HUES48 (cell line): ENCODE results near the gene PSMD1.
"Not testable (repeated sequence)": the region's sequence is repeated elsewhere in the genome, so short reads cannot be mapped to it uniquely, and the experiment has no call there.

Experiments
- H3K27ac ChIP-seq: one replicate; pipeline ENCODE4 v1.7.0; 2013; ENCODE audit warnings: low read depth, low read length, inconsistent platforms
- H3K27me3 ChIP-seq: 2 replicates; pipeline ENCODE4 v1.6.1; 2013; ENCODE audit warnings: mild to moderate bottlenecking, low read length; ENCODE audit not compliant: control insufficient read depth, insufficient read depth
- H3K36me3 ChIP-seq: 2 replicates; pipeline ENCODE4 v1.6.1; 2013; ENCODE audit warnings: low read length; ENCODE audit not compliant: control insufficient read depth, insufficient read depth
- H3K4me1 ChIP-seq: 2 replicates; pipeline ENCODE4 v1.6.1; 2013; ENCODE audit warnings: mild to moderate bottlenecking, low read length; ENCODE audit not compliant: control insufficient read depth, insufficient read depth
- H3K4me3 ChIP-seq: 2 replicates; pipeline ENCODE4 v1.5.1; 2013; ENCODE audit warnings: mild to moderate bottlenecking, low read depth, low read length
- H3K9ac ChIP-seq: 2 replicates; pipeline ENCODE4 v1.6.1; 2013; ENCODE audit warnings: mild to moderate bottlenecking, low read depth, low read length, moderate library complexity
- H3K9me3 ChIP-seq: 2 replicates; pipeline ENCODE4 v1.6.1; 2013; ENCODE audit warnings: low read length; ENCODE audit not compliant: control insufficient read depth, insufficient read depth

The PSMD1 gene

DNA sequence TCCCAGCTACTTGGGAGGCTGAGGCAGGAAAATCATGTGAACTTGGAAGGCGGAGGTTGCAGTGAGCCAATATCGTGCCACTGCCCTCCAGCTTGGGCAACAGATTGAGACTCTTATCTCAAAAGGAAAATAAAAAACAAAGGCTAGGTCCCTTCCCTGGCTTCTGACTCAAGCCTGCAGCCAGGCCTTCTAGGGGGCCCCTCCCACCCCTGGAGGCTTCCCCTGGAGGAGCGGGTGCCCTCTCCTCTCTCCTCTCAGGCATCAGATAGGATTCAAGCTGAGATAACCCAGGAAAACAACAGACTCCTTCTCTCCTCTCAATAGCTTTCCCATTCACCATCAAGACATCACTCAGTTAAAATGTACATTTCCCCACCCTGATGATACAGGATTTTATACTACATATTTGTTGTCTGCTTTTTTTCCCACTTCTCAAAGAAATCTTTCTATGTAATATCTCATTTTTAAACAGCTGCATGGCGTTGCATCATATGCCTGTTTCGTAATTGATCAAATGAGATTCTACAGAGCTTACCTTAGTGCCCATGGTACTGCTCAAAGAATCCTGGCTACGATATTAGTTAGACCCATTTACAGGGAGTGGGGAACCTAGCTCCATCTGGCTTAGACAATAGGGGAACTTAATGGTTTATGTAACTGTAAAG, 40.0 kb upstream of the PSMD1 start:
- Histone ChIP-seq H3K4me3 (no peak overlapping the region), H3K9ac (no peak overlapping the region), H3K27me3 (peaks cover 4% of the 10 kb centered on the region), H3K36me3 (no peaks in the 10 kb centered on the region), H3K27ac (no peak overlapping the region), H3K4me1 (peaks cover 14% of the 10 kb centered on the region; the same call in 1 of the 2 replicates), H3K9me3 (no peaks in the 10 kb centered on the region)

DNA sequence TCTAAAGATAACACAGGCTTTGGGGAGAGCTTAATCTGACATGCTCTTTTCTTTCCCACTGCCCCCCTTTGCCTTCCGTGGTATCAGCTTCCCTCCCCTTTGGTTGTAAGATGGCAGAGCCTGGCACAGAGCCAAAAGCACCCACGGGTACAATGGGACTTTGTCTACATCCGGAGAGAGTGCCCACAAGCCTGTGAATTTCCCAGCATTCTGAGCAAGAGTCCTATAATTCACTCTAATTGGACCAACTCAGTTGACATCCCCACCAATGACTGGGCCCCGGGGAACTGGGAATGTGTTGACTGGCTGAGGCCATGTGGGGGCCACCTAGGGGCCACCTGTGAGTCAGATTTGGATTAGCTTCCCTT, 39.5 kb upstream of the PSMD1 start:
- no peaks in the 10 kb centered on the region for H3K9me3 ChIP-seq
- no peaks in the 10 kb centered on the region for H3K36me3 ChIP-seq
- no peak overlapping the region for H3K27ac ChIP-seq
- peaks cover 14% of the 10 kb centered on the region; the same call in 1 of the 2 replicates for H3K4me1 ChIP-seq
- H3K9ac ChIP-seq: no peak overlapping the region
- peaks cover 4% of the 10 kb centered on the region for H3K27me3 ChIP-seq
- H3K4me3 ChIP-seq: no peak overlapping the region

DNA sequence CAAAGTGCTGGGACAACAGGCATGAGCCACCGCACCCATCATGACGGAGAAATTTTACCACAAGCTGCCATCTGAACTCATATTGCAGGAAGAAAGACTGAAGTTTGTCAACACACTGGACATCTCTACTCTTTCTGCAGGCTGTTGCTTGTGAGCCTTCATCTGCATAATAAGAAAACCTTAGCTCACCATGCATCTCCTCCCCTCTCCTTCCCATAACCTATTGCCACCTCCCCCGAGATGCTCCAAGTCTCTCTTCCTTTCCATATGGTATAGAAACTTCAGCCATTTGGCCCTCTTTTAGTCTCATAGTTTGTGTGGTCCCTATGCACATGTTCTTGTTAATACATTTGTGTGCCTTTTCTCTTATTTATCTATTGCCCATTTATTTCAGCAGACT, 38.5 kb upstream of the PSMD1 start:
- H3K36me3 ChIP-seq: no peaks in the 10 kb centered on the region
- H3K9me3 ChIP-seq: no peaks in the 10 kb centered on the region
- H3K27ac ChIP-seq: no peak overlapping the region
- peaks cover 4% of the 10 kb centered on the region for H3K27me3 ChIP-seq
- H3K4me1 ChIP-seq: peaks cover 14% of the 10 kb centered on the region; the same call in 1 of the 2 replicates
- no peak overlapping the region for H3K4me3 ChIP-seq
- no peak overlapping the region for H3K9ac ChIP-seq

DNA sequence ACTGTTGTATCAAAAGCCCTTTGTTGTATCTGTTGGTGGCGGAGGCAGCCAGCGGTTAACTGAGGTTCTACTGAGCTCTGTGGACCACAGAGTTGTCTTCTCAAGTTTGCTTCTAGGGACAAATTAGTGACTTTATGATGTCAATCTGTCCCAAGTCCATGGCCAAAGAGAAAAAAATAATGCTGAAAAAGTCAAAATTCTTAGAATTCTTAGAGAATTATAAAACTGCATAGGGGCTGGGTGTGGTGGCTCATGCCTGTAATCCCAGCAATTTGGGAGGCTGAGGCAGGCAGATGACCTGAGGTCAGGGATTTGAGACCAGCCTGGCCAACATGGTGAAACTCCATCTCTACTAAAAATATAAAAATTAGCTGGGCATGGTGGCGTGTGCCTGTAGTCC, 31.6 kb upstream of the PSMD1 start:
- H3K4me1 ChIP-seq, H3K4me3 ChIP-seq, H3K9me3 ChIP-seq, H3K36me3 ChIP-seq, H3K27me3 ChIP-seq, H3K9ac ChIP-seq, H3K27ac ChIP-seq: not testable (repeated sequence)

DNA sequence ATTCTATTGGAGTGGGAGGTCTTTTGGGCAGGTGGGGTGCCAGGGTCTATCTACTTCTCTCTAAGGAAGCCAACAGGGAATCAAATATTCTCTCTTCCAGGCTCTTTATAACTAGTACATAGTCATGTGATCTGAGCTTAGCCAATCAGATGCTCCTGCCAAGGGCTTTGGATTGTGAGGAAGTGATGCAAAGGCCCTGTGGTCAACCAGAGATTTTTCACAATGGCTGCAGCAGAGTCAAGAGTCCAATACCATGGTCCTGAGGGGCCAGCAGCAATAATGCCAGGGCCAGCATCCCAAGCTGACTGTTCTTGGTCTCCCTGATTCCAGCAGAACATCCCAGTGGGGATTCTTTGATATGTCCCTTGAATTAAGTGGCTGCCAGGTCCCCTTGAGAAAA, 27.8 kb upstream of the PSMD1 start:
- H3K4me3 ChIP-seq: no peak overlapping the region
- H3K4me1 ChIP-seq: no peaks in the 10 kb centered on the region
- no peaks in the 10 kb centered on the region for H3K36me3 ChIP-seq
- H3K27me3 ChIP-seq: no peaks in the 10 kb centered on the region
- no peaks in the 10 kb centered on the region for H3K9me3 ChIP-seq
- no peak overlapping the region for H3K27ac ChIP-seq
- no peak overlapping the region for H3K9ac ChIP-seq

DNA sequence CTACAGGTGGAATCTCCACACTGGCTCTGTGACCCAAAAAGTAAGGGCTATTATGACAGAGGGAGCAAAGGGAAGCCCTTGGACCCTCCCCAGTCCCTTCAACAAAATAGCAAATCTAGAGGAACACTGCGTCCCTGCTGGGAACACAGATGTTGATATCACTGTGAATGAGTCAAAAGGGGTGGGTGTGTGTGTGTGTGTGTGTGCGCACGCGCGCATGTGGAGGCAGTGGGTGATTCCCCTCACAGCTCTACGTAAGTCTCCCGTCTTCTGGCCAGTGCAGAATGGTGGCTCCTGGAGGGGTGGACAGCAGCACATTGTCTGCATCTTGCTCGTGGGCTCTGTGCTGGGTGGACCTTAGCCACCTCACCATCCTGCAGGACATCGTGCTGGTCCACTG, 27.1 kb upstream of the PSMD1 start:
- H3K9ac ChIP-seq: no peak overlapping the region
- H3K9me3 ChIP-seq: no peaks in the 10 kb centered on the region
- peaks cover 7% of the 10 kb centered on the region for H3K27me3 ChIP-seq
- H3K4me3 ChIP-seq: no peak overlapping the region
- no peak overlapping the region for H3K27ac ChIP-seq
- no peaks in the 10 kb centered on the region for H3K36me3 ChIP-seq
- no peaks in the 10 kb centered on the region for H3K4me1 ChIP-seq

DNA sequence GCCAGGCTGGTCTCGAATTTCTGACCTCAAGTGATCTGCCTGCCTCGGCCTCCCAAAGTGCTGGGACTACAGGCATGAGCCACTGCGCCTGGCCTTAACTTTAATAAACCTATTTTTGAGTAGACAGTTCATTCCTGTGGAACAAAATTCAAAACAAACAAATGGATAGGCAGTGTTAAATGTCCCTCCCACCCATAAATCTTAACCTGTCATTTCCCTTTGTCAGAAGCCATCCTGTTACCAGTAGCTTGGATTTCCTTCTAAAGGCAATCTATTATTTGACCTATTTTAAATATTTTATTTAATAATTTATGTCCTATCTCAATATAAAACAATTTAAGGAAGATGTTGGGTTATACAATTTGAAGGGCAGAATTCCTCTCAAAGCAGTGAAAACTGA, 25.9 kb upstream of the PSMD1 start:
- no peaks in the 10 kb centered on the region for H3K4me1 ChIP-seq
- no peaks in the 10 kb centered on the region for H3K36me3 ChIP-seq

DNA sequence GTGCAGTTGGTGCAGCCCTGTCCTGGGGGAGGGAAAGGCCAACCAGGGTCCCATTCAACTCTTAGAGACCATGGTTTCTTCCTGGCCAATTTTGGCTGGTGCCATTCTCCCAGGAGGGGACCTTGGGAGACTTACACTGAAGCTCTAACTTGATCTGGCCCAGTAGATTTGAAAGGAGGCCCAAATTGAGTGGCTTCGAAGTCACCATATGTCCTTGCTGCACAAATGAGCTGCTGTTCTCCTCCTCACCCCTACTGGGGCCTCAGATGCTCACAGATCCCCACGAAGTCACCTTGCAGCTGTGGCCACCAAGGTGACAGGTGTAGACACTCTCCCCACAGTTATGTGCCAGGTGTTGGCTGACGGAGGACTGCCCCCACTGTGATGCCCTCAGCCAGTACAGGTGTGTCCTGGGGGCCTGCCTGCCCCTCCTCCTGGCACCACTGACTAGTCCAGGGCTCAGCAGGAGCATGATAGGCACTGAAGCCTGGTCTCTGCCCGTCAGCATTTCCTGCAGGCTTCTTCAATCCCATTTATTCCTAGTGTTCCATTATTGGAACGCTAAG, 24.0 kb upstream of the PSMD1 start:
- Histone ChIP-seq H3K4me3 (no peak overlapping the region), H3K4me1 (no peaks in the 10 kb centered on the region), H3K27ac (no peak overlapping the region), H3K36me3 (no peaks in the 10 kb centered on the region), H3K9me3 (no peaks in the 10 kb centered on the region), H3K27me3 (peaks cover 32% of the 10 kb centered on the region), H3K9ac (no peak overlapping the region)

More for the DNA sequence above, 25.9 kb upstream of the PSMD1 start:
- Histone ChIP-seq H3K9me3 (no peaks in the 10 kb centered on the region), H3K4me3 (no peak overlapping the region), H3K27me3 (peaks cover 16% of the 10 kb centered on the region), H3K27ac (no peak overlapping the region), H3K9ac (no peak overlapping the region)

DNA sequence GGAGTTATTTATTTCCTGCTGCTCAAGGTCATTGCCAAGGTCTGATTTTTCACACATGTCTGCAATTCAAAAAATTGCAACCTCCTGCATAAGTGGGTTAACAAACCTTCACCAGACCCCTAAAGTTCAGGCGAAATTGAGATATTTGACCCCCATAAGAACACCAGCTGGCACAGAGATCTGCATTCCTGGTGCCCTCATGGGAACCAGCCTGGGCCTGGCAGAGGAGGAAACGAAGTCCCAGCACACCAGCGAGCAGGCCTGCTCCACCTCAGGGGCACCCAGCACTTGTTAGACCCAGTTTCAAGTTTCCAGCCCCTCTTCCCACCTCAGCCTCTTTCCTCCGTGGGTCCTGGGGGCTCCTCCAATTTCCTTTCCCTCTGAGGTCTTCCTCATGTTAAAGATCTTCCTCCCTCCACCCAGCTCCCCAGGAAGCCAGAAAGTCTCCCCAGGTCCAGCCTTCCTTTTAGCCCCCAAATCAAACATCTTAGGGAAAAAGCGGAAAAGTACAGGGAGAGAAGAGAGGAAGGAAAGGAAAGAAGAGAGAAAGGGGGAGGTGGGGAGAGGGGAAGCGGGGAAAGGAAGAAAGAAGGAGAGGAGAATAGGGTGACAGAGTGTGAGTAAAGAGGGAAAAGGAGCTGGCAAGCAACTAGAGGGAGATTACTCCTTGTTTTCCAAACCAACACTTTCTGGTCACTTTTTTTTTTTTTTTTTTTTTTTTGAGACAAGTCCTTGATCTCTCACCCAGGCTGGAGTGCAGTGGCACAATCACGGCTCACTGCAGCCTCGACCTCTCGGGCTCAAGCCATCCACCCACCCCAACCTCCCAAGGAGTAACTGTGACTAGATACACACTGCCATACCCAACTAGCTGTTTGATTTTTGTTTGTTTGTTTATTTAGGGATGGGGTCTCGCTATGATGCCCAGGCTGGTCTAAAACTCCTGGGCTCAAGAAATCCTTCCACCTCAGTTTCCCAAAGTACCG, 23.2 kb upstream of the PSMD1 start:
- Histone ChIP-seq H3K27me3 (peaks cover 38% of the 10 kb centered on the region), H3K4me3 (no peak overlapping the region), H3K4me1 (no peaks in the 10 kb centered on the region), H3K27ac (no peak overlapping the region), H3K9me3 (no peaks in the 10 kb centered on the region), H3K36me3 (no peaks in the 10 kb centered on the region), H3K9ac (no peak overlapping the region)

DNA sequence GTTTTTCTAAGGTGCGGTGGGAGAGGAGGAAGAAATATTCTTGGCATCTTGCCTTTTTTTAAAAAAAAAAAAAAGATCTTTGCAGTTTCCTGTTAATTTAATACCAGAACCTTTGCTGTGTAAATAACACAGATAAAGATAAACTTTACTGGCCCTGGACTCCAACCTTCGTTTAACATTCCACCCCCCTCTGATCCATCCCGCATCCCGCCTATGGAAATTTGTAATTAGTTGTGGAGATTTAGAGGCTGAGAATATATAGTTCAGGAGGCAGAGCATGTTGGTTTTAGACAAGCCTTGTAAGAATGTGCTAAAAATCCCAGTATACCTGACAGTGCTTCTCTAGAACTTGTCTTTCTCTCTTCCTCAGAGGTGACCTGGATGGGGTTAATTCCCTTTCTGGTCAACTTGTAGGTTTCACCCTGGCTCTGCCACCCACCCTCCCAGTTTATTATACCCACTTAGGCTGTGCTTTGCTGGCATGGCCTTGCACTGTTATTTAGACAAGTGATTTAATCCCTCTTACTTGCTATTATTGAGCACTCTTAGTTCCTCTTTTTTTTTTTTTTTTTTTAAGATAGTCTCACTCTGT, 22.3 kb upstream of the PSMD1 start:
- H3K27me3 ChIP-seq: peaks cover 47% of the 10 kb centered on the region

More for the DNA sequence above, 22.3 kb upstream of the PSMD1 start:
- Histone ChIP-seq H3K4me1 (no peaks in the 10 kb centered on the region), H3K27ac (no peak overlapping the region), H3K4me3 (no peak overlapping the region), H3K36me3 (no peaks in the 10 kb centered on the region), H3K9me3 (no peaks in the 10 kb centered on the region), H3K9ac (no peak overlapping the region)
